Erythroblast (primary cell): ENCODE results near the gene DNAJC30.
A peak's percentile ranks its signal among the peaks of the same experiment; 100 is the strongest.

Source experiments
- DNase-seq, 2 experiments: peaks; one replicate each; lab custom pipeline; 2025; lab: John Stamatoyannopoulos, UW
- GATA1 ChIP-seq: IDR thresholded peaks from 2 replicates; pipeline ENCODE4 v1.6.1; 2011; ENCODE audit warnings: low read depth, mild to moderate bottlenecking, control low read depth, low read length, moderate library complexity
- POLR2A ChIP-seq: IDR thresholded peaks from 2 replicates; pipeline ENCODE4 v1.6.1; 2011; ENCODE audit warnings: mild to moderate bottlenecking, low read length

DNAJC30 gene

DNA sequence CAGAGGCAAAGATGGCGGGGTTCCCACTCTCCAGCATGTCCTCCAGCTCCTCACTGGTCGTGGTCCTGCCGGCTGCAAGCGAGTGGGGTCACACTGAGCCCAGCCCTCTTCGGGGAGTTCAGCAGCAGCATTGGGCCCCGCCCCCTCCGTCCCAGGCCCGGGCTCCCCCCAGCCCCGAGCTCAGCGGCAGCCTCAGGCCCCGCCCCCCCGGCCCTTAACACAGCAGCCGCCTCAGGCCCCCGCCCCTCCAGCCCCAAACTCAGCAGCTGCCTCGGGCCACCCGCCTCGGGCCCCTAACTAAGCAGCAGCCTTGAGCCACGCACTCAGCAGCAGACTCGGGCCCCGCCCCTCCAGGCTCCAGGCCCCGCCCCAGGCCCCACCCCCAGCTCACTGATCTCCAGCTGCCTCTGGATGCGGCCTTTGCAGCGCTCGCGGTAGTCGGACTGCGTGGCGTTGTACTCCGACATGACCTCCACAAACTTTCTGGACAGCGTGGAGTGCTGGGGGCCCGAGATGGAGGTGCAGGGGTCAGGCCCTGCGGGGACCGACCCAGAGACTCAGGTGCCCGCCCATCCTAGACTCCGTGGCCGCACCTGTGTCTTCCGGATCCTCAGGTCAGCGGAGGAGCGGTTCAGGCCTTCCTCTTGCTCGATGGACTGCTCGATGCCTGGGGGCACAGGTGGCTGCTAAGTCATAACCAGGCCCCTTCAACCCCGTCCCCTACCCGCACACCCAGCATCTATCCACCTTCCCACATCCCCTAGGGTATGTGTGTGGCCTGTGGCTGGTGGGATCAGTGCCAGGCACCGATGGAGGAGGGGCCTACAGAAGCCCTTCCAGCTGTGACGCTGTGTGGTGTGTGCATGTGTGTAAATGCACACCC lies 20.7 kb upstream of the DNAJC30 start:
- peak; percentile 70 to 83 for DNase-seq
- TF ChIP-seq POLR2A = no peak
- TF ChIP-seq GATA1 = no peak

DNA sequence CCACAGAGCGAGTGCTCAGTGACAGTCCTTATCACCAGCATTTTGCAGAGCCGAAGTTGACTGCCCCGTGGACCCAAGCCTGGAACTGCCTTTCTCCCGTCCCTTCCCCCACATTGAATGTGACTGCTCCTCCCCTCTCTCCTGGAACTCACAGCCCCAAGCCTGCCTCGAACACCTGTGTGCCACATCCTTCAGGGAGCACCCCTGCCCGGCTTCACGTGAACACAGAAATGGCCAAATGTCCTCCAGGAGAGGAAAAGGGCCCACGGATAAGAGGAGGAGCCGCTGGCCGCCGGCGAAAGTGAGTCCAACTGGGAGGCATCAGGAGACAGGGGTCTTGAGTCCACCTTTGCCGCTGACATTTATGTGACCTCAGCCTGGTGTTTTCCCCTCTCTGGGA lies 20.0 kb upstream of the DNAJC30 start:
- TF ChIP-seq POLR2A (no peak), GATA1 (no peak)
- DNase-seq = no peak

DNA sequence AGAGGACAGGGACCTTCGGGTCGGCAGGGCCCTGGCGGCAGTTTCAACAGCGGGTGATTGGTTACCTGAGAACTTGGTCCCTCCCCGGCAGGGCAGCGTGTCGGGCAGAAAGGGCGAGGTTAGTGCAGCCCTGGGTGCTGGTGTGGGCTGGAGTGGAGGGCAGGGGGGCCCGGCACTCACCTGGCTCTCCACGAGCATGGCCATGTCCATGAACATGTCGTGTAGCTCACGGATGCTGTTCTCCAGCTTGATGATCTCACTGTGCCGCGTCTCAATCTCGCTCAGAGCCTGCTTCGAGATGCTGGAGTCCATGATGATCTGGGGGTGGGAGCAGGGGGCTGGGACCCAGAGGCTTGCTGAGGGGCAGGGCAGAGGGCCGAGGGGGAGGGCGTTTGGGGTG lies 19.4 kb upstream of the DNAJC30 start:
- no peak for DNase-seq
- TF ChIP-seq GATA1 (no peak), POLR2A (no peak)

DNA sequence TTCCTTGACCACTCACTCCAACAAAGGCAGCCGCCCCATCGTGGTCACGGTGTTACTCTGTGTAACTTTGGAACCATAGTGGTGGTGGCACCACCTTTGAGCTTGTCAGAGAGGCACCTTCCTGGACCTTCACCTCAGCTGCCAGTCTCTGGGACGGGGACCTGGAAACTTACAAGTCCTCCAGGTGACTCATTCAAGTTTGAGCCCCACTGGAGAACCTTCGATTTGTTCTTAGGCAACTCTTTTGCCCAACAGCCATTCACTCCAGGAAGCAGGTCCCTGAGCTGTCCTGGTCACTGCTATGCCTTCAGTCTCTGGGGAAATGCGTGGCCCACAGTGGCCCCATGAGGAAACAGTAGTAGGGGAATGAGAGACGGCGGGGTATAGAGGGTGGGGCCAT lies 19.0 kb upstream of the DNAJC30 start:
- no peak for DNase-seq

DNA sequence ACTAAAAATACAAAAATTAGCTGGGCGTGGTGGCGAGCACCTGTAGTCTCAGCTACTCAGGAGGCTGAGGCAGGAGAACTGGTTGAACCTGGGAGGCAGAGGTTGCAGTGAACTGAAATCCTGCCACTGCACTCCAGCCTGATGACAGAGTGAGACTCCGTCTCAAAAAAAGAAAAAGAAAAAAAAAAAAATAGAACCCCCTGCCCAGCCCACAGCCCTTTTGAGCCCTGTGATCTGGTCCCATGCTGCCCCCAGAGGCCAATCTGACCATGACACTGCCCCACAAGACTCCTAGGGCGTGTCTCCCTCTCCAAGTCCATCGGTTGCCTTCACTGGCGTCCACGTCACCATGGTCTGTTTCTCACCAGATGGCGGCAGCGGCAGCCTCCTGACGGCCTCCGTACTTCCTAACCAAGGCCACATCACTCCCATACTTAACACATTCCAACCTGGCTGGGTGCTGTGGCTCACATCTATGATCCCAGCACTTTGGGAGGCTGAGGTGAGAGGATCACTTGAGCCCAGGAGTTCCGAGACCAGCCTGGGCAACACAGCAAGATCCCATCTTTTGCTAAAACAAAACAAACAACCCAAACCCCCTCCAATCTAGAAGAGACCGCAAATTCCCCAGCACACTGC lies 18.2 kb upstream of the DNAJC30 start:
- DNase-seq = peak; percentile 55 to 68

More for the DNA sequence above, 19.0 kb upstream of the DNAJC30 start:
- TF ChIP-seq POLR2A (no peak), GATA1 (no peak)

DNA sequence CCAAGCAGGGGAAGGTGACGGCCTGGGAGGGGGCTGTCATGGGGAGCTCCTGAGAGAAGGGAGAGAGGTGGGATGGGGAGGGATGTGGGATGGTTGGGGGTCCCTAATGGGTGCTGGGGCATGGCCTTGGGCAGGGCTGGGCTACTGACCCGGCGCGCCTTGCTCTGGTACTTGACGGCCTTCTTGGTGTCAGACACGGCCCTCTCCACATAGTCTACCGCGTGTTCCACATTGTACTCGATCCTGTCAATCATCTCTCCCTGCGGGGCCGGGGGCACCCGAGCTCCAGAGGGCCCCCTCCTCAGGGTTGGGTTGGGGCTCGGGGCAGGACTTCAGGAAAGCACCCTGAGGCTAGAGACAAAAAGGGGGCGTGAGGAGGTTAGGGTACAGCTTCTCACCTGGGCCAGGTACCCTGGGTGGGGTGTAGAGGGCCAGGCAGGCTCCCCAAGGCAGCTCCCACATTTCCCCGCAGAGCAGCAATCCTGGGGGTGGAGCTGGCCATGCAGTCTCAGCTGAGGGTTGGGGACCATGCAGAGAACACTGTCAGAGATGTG lies 17.4 kb upstream of the DNAJC30 start:
- DNase-seq = no peak
- TF ChIP-seq GATA1 (no peak), POLR2A (no peak)

More for the DNA sequence above, 18.2 kb upstream of the DNAJC30 start:
- TF ChIP-seq POLR2A = no peak
- TF ChIP-seq GATA1 = no peak

DNA sequence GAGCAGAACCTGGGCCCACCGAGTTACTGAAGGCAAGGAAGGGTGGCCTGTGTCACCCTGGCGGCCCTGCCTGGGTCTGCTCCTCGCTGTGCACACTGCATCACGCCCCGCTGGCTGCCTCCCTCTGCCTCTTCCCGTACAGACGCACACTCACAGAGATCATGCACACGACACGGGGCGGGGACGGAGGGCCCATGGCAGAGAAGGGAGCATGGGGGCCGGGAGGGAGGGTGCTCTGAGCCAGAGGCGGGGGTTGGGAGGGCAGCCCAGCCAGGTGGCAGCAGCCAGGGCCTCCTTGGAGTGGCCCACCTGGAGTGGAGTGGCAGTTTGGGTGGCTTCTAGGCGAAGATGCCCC lies 16.8 kb upstream of the DNAJC30 start:
- no peak for TF ChIP-seq GATA1
- no peak for TF ChIP-seq POLR2A
- no peak for DNase-seq

DNA sequence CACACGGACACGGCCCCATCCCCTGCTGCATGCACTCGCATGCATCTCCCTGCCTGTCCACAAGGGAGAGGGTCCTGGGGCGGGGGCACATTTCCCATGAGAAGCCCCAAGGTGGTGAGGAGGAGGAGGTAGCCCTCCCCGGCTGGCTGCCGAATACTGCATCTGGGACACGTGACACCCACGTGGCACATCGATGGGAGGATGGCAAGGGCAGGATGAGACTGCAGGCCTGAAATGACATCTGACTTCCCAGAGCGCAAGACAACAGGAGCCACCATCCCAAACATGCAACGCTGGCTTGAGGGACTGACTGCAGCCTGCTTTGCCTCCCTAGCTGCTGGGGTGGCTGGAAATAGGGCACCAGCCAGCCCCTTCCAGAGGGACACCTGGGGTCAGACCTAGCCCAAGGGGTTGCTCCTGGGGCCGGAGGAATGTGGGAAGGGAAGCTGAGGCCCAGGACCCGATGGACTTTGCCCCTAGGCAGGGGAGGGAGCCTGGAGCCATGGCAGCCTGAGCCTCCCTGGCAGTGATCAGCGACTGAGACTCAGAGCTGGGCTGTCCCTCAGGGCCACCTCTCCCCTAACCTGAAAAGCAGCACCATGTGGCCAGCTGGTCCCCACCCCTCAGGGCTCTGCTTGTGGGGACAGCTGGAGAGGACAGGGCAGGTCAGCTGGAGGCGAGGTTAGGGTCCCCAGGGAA lies 16.3 kb upstream of the DNAJC30 start:
- TF ChIP-seq POLR2A = no peak
- TF ChIP-seq GATA1 = no peak
- DNase-seq = no peak

DNA sequence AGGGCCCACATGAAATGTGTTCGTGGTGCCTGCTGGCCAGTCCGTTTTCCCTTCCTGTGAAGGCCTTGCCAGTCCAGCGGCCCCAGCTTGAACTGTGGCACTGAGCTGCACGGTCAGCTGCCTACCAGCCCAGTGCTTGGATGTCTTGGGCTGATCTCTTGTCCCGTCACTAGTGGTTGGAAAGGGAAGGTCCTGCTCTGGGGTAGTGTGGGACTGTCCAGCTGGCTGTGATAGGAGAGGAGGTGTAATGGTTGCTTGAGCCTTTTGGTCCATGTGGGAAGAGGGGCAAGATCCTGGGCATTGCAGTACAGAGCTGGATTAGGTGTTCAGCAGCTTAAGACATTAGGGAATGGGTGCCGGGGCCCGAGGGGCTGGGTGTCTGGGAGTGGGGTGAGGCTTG lies 15.2 kb upstream of the DNAJC30 start:
- DNase-seq = no peak
- TF ChIP-seq GATA1 (no peak), POLR2A (no peak)

DNA sequence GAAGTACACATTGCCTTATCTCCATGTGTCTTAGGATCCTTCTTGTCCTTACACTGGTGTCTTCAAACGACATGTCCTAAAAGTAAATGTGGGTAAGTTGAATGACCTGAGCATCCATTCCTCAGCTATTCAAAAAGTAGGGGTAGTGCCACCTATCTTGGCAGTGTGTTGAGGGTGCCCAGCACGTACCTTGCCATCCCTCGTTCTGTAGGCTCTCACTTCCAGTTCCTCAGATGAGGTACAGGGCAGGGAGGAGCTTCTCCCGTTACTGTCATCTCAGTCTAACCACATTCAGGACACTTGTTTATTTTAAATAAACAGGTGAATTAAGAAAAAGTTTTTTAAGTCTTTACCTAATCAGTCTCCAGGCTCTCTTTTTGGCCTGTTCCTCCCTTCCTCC lies 13.1 kb upstream of the DNAJC30 start:
- no peak for DNase-seq
- TF ChIP-seq GATA1 (no peak), POLR2A (no peak)

DNA sequence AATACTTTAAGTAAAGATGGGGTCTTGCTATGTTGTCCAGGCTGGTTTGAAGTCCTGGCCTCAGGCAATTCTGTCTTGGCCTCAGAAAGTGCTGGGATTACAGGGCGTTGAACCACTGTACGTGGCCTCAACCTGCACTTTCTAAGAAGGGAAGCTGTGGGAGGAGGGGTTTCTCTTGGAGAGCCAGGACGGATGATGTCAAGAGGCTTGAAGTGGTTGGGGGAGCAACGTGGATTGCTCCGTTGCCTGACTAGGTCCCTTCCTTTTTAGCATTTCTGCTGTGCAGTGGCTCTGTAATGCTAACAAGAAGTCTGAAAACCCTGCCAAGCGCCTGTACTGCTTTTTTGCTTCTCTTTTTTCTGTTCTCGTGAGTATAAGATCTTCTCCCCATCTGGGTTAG lies 7.4 kb upstream of the DNAJC30 start:
- no peak for DNase-seq
- TF ChIP-seq POLR2A (no peak), GATA1 (no peak)

DNA sequence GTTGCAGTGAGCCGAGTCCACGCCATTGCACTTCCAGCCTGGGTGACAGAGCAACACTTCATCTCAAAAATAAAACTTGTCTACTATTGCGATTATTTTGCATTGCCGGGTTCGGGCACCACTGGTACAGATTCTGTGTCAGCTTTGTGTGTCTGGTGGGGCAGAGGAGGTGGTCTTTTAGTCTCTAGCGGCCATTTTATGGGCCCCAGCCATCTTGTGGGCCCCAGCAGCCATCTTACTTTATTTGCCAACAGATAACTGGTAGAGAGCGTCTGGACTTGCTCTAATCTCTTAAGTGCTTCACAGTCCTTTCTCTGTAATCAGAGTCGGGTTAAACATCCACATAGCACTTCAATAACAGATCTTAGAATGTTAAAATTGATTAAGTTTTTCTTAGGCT lies 5.0 kb upstream of the DNAJC30 start:
- no peak for TF ChIP-seq POLR2A
- no peak for TF ChIP-seq GATA1
- no peak for DNase-seq

DNA sequence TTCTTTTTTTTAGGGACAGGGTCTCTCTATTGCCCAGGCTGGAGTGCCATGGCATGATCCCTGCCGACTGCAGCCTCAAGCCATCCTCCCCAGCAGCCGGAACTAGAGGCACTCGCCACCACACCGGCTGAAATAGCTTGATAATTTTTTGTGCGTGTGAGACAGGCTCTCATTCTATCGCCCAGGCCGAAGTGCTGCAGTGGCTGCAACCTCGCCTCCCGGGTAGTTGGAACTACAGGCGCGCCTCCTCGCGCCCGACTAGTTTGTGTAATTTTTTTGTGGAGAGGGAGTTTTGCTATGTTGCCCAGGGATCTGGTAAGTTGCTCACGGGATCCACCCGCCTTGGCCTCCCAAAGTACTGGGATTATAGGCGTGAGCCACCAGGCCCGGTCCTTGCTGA lies 2.1 kb upstream of the DNAJC30 start:
- no peak for TF ChIP-seq POLR2A
- TF ChIP-seq GATA1 = no peak
- DNase-seq = no peak
